ENCODE measurements around the gene CRY2.
"Not testable (repeated sequence)": the region's sequence is repeated elsewhere in the genome, so short reads cannot be mapped to it uniquely, and the experiment has no call there.

The CRY2 gene

GRCh38 chr11:45899448-45900174 lies 52.3 kb downstream of the CRY2 start:
- DNase-seq (ENCODE audit: low read depth in 2 of 2), result peak; percentile 26 to 63

- DNase-seq (ENCODE audit: low read depth in 2 of 2), result not testable (repeated sequence)
These were observed 53.0 kb downstream of the CRY2 start for GRCh38 chr11:45900175-45900800.

- DNase-seq (ENCODE audit: low read depth in 2 of 2), result no peak
These were observed 53.8 kb downstream of the CRY2 start for GRCh38 chr11:45900916-45901617.

GRCh38 chr11:45901626-45902025 lies 54.4 kb downstream of the CRY2 start:
- no peak for DNase-seq (ENCODE audit: low read depth in 2 of 2)

GRCh38 chr11:45902452-45903380 lies 55.4 kb downstream of the CRY2 start:
- no peak for DNase-seq (ENCODE audit: low read depth in 2 of 2)

GRCh38 chr11:45904309-45904915 lies 57.1 kb downstream of the CRY2 start:
- DNase-seq (ENCODE audit: low read depth in 2 of 2), result no peak

- DNase-seq (ENCODE audit: low read depth in 2 of 2), result no peak
These were observed 57.8 kb downstream of the CRY2 start for GRCh38 chr11:45905095-45905494.

- not testable (repeated sequence) for DNase-seq (ENCODE audit: low read depth in 2 of 2)
These were observed 58.3 kb downstream of the CRY2 start for GRCh38 chr11:45905576-45905975.

GRCh38 chr11:45906096-45906682 lies 58.9 kb downstream of the CRY2 start:
- DNase-seq (ENCODE audit: low read depth in 2 of 2), result no peak

- no peak for DNase-seq (ENCODE audit: low read depth in 2 of 2)
These were observed 59.8 kb downstream of the CRY2 start, which contains the start of gene FREY1 for GRCh38 chr11:45906965-45907611. Gene FREY1, minus strand, starts transcription at chr11:45907271. Its CDS starts 26 bp downstream, at chr11:45907245.

GRCh38 chr11:45907911-45908370 lies 60.7 kb downstream of the CRY2 start:
- no peak for DNase-seq (ENCODE audit: low read depth in 2 of 2)

- DNase-seq (ENCODE audit: low read depth in 2 of 2), result no peak
These were observed 62.6 kb downstream of the CRY2 start for GRCh38 chr11:45909594-45910475.

GRCh38 chr11:45910623-45911022 lies 63.3 kb downstream of the CRY2 start:
- DNase-seq (ENCODE audit: low read depth in 2 of 2), result no peak

- DNase-seq (ENCODE audit: low read depth in 2 of 2), result no peak
These were observed 66.2 kb downstream of the CRY2 start for GRCh38 chr11:45913514-45913913.

- DNase-seq (ENCODE audit: low read depth in 2 of 2), result no peak
These were observed 66.8 kb downstream of the CRY2 start for GRCh38 chr11:45913942-45914635.

- DNase-seq (ENCODE audit: low read depth in 2 of 2), result no peak
These were observed 68.2 kb downstream of the CRY2 start for GRCh38 chr11:45915446-45915845.

GRCh38 chr11:45917286-45917622 lies 70.0 kb downstream of the CRY2 start:
- no peak for DNase-seq (ENCODE audit: low read depth in 2 of 2)

- DNase-seq (ENCODE audit: low read depth in 2 of 2), result peak; percentile 93
These were observed 70.5 kb downstream of the CRY2 start, which contains the start of gene PEX16 for GRCh38 chr11:45917623-45918330. Gene PEX16, minus strand, starts transcription at chr11:45917877. Its CDS starts 66 bp downstream, at chr11:45917811.

All from stimulated activated CD8-positive, alpha-beta memory T cell treated with anti-CD3 and anti-CD28 coated beads, Interleukin-7, amount 100 ng/mL, for 4 hours (primary cell).